Measurements from ENCODE around the gene CACNA1H. TPM values are rescaled to one million over a fixed set of nuclear protein-coding genes. Genes with fewer than 3 reads are reported as not detected.

The CACNA1H gene
- total RNA-seq, 1 donor from 2014 or later = 9.5 TPM

DNA sequence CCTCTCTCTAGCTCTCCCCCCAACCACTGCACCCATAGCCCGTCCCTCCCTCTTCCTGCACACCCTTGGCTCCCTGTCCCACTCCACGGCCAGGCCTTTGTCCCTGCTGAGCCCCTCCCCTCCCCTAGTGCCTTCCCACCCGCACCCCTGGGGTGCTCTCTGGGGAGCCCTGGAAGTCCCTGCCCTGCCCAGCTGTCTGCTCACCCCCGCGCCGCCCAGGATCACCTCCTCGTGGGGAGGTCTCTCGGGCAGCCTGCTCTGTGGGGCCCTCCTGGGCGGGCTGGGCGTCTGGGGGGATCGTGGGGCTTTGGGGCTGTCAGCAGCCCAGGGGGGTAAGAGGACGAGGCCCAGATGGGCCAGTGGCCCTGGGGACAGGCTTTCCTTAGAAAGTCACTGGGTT is 18.1 kb downstream of the CACNA1H start:
- no peak overlapping the region for H3K4me2 ChIP-seq
- H2AFZ ChIP-seq (replicated peaks) = no peak overlapping the region
- Mint-ChIP-seq H3K4me1 (peaks cover 17% of the 10 kb centered on the region), H3K27me3 (ENCODE audit: insufficient read depth, low read depth) (peaks cover 6% of the 10 kb centered on the region), H3K4me3 (no peak overlapping the region), H3K27ac (no peak overlapping the region), H3K9me3 (no peaks in the 10 kb centered on the region), H3K36me3 (peaks cover 4% of the 10 kb centered on the region)
- H3K27me3 ChIP-seq = no peaks in the 10 kb centered on the region
- H3K9me3 ChIP-seq (ENCODE audit: low read depth) = no peaks in the 10 kb centered on the region
- peaks cover 21% of the 10 kb centered on the region for H3K4me1 ChIP-seq
- no peak overlapping the region for H3K9ac ChIP-seq
- TF ChIP-seq EZH2 (IDR thresholded peaks at IDR 0.05) (no peak), EZH2phosphoT487 (IDR thresholded peaks at IDR 0.05) (no peak)
- TF ChIP-seq, protein P1, sequence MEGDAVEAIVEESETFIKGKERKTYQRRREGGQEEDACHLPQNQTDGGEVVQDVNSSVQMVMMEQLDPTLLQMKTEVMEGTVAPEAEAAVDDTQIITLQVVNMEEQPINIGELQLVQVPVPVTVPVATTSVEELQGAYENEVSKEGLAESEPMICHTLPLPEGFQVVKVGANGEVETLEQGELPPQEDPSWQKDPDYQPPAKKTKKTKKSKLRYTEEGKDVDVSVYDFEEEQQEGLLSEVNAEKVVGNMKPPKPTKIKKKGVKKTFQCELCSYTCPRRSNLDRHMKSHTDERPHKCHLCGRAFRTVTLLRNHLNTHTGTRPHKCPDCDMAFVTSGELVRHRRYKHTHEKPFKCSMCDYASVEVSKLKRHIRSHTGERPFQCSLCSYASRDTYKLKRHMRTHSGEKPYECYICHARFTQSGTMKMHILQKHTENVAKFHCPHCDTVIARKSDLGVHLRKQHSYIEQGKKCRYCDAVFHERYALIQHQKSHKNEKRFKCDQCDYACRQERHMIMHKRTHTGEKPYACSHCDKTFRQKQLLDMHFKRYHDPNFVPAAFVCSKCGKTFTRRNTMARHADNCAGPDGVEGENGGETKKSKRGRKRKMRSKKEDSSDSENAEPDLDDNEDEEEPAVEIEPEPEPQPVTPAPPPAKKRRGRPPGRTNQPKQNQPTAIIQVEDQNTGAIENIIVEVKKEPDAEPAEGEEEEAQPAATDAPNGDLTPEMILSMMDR (IDR thresholded peaks at IDR 0.05) = no peak
- H4K20me1 ChIP-seq (ENCODE audit: low read depth) = peaks cover 80% of the 10 kb centered on the region
- peaks cover 19% of the 10 kb centered on the region for H3K79me2 ChIP-seq (ENCODE audit: low read depth)
- H3K36me3 ChIP-seq = no peaks in the 10 kb centered on the region
- no peak overlapping the region for H3K4me3 ChIP-seq
- DNase-seq (ENCODE audit: low spot score) = no peak
- no peaks in the 10 kb centered on the region for H3F3A ChIP-seq (ENCODE audit: low read depth)
- H3K27ac ChIP-seq = no peak overlapping the region

DNA sequence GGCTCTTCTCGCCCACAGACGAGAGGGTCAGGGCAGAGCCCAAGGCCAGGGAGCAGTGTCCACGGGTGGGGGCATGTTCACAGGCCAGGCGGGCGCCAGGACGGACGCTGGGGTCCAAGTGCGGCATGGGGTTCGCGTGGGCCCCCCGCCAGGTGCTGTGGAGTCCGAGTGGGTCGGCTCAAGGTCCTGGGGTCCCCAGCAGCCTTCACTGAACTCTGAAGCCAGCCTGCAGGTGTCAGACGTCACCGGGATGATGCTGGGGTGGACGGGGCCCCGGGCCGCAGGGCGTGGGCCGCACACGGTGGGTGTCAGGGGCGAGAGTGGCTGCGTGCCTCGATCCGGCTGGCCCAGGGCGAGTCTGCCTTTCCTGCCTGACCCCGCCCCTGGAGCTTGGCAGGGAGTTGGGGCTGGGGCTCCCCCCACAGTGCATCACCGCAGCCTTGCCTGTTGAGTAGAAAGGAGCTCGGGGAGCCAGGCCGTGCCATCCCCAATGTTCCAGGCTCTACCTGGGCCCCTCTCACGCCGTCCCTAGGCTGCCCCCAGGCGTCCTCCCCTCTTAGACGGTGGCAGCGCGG is 19.0 kb downstream of the CACNA1H start:
- Histone ChIP-seq H2AFZ (replicated peaks) (no peak overlapping the region), H3F3A (ENCODE audit: low read depth) (no peaks in the 10 kb centered on the region), H3K27ac (no peak overlapping the region), H3K4me1 (peaks cover 20% of the 10 kb centered on the region), H3K27me3 (no peaks in the 10 kb centered on the region), H3K9me3 (ENCODE audit: low read depth) (no peaks in the 10 kb centered on the region), H3K4me3 (no peak overlapping the region), H3K9ac (no peak overlapping the region), H3K4me2 (no peak overlapping the region), H4K20me1 (ENCODE audit: low read depth) (peaks cover 80% of the 10 kb centered on the region), H3K79me2 (ENCODE audit: low read depth) (peaks cover 18% of the 10 kb centered on the region), H3K36me3 (no peaks in the 10 kb centered on the region)
- peaks cover 2% of the 10 kb centered on the region for H3K36me3 Mint-ChIP-seq
- H3K27ac Mint-ChIP-seq = no peak overlapping the region
- no peak for DNase-seq (ENCODE audit: low spot score)
- no peak overlapping the region for H3K4me3 Mint-ChIP-seq
- TF ChIP-seq EZH2phosphoT487 (IDR thresholded peaks at IDR 0.05) (no peak), EZH2 (IDR thresholded peaks at IDR 0.05) (no peak)
- TF ChIP-seq, protein P1 (IDR thresholded peaks at IDR 0.05) = no peak
- H3K9me3 Mint-ChIP-seq = no peaks in the 10 kb centered on the region
- peaks cover 17% of the 10 kb centered on the region for H3K4me1 Mint-ChIP-seq
- H3K27me3 Mint-ChIP-seq (ENCODE audit: insufficient read depth, low read depth) = peaks cover 6% of the 10 kb centered on the region

DNA sequence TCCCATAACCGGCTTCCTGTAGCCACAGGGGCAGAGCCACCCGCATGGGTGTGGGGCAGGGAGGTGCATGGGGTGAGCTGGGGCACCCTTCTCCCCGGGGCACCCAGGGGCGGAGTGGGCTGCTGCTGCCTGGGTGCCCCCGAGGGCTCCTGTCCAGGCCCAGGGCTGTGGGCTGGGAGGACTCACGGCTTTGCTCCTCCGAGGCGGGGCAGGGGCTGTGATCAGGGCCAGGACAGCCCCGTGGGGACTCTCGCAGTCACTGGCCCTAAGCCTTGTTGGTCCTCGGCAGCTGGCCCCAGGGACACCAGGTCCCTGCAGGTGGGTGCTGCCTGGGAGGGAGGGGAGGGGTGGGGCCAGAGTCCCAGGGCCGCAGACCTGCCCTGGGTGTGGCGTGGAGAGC is 19.7 kb downstream of the CACNA1H start:
- H3K4me2 ChIP-seq = no peak overlapping the region
- H2AFZ ChIP-seq (replicated peaks) = no peak overlapping the region
- no peak for DNase-seq (ENCODE audit: low spot score)
- peaks cover 80% of the 10 kb centered on the region for H4K20me1 ChIP-seq (ENCODE audit: low read depth)
- H3K4me3 ChIP-seq = no peak overlapping the region
- Mint-ChIP-seq H3K27ac (no peak overlapping the region), H3K27me3 (ENCODE audit: insufficient read depth, low read depth) (peaks cover 6% of the 10 kb centered on the region), H3K36me3 (no peaks in the 10 kb centered on the region), H3K9me3 (no peaks in the 10 kb centered on the region), H3K4me1 (peaks cover 14% of the 10 kb centered on the region), H3K4me3 (no peak overlapping the region)
- H3K36me3 ChIP-seq = no peaks in the 10 kb centered on the region
- H3K9me3 ChIP-seq (ENCODE audit: low read depth) = no peaks in the 10 kb centered on the region
- H3F3A ChIP-seq (ENCODE audit: low read depth) = no peaks in the 10 kb centered on the region
- TF ChIP-seq EZH2 (IDR thresholded peaks at IDR 0.05) (no peak), EZH2phosphoT487 (IDR thresholded peaks at IDR 0.05) (no peak)
- TF ChIP-seq, protein P1 (IDR thresholded peaks at IDR 0.05) = no peak
- H3K9ac ChIP-seq = no peak overlapping the region
- no peak overlapping the region for H3K27ac ChIP-seq
- peaks cover 15% of the 10 kb centered on the region for H3K79me2 ChIP-seq (ENCODE audit: low read depth)
- peaks cover 14% of the 10 kb centered on the region for H3K4me1 ChIP-seq
- no peaks in the 10 kb centered on the region for H3K27me3 ChIP-seq
